Activated CD8-positive, alpha-beta T cell treated with anti-CD3 and anti-CD28 coated beads for 36 hours (primary cell): Measurements from ENCODE around the gene DSPP. TPM values are rescaled to one million over a fixed set of nuclear protein-coding genes. Genes with fewer than 3 reads are reported as not detected.
"Not testable (repeated sequence)": the region's sequence is repeated elsewhere in the genome, so short reads cannot be mapped to it uniquely, and the experiment has no call there.

Experiments
- ATAC-seq: fragments of 200-7000 bp; cut with Tn5 transposase; one replicate; pipeline ENCODE4 v1.10.0; 2021; ENCODE audit warnings: mild to moderate bottlenecking, moderate library complexity
- CTCF ChIA-PET: fragments of 350-600 bp; sonication (Branson Sonifier 250); formaldehyde crosslinking; loops from one replicate; lab custom pipeline; 2021; ENCODE audit warnings: antibody characterized with exemption; lab: Charles Lee
- POLR2A ChIA-PET: fragments of 350-600 bp; sonication (Branson Sonifier 250); formaldehyde crosslinking; loops from one replicate; lab custom pipeline; 2021; ENCODE audit warnings: antibody characterized with exemption; lab: Charles Lee
- DNase-seq: peaks from one replicate; pipeline ENCODE4 v3.0.0-alpha.2; 2020
- H3K27ac Mint-ChIP-seq: one replicate; pipeline ENCODE4 v1.8.0; 2021; ENCODE audit warnings: mild to moderate bottlenecking, mixed read lengths
- H3K27me3 Mint-ChIP-seq: one replicate; pipeline ENCODE4 v1.8.0; 2021; ENCODE audit warnings: mixed read lengths
- H3K36me3 Mint-ChIP-seq: one replicate; pipeline ENCODE4 v1.8.0; 2021; ENCODE audit warnings: low read depth, mixed read lengths
- H3K4me1 Mint-ChIP-seq: one replicate; pipeline ENCODE4 v1.8.0; 2021; ENCODE audit warnings: low read depth, mixed read lengths
- H3K4me3 Mint-ChIP-seq: one replicate; pipeline ENCODE4 v1.8.0; 2021; ENCODE audit warnings: mild to moderate bottlenecking, moderate library complexity, mixed read lengths
- H3K9me3 Mint-ChIP-seq: one replicate; pipeline ENCODE4 v1.8.0; 2021; ENCODE audit warnings: mixed read lengths
- intact Hi-C: fragments of 100-400 bp; cut with micrococcal nuclease; formaldehyde crosslinking; loops from one replicate; pipeline ENCODE4 v1.10.0; 2022
- total RNA-seq, 2 experiments: library from RNA; stranded (reverse); gene quantifications; one replicate each; pipeline ENCODE4 v1.2.3, GENCODE V29; 2021
- TF ChIP-seq, protein P1 (sequence below): fragments of 200-600 bp; IDR thresholded peaks from one replicate; pipeline ENCODE4 v1.8.0; 2022; ENCODE audit warnings: antibody characterized with exemption, mild to moderate bottlenecking

The DSPP gene
- total RNA-seq, 2 experiments from 2014 or later = not detected

DNA sequence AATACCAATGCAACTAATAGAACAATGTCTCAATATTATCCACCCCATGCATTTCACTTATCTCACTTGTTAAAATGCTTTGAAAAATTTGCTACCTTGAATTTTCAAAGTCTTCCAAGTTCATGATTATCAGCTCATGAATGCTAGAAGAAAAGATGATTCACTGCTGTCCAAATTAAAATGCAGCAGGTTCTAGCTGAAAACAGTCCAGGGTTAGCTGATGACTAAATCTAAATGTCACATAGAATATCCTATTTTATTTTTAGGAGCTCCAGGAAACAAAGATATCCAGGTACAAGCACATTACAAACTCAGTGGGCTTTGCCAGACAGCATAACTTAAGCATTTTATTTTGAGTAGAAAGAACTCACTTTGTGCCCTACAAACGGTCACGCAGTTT, 41.1 kb upstream of the DSPP start:
- ATAC-seq (no peak), DNase-seq (no peak)
- no peaks in the 10 kb centered on the region for H3K9me3 Mint-ChIP-seq
- peaks cover 5% of the 10 kb centered on the region for H3K4me1 Mint-ChIP-seq
- no peak overlapping the region for H3K4me3 Mint-ChIP-seq
- intact Hi-C loops = no loop called here
- H3K27ac Mint-ChIP-seq = no peak overlapping the region
- ChIA-PET POLR2A (no interaction called here), CTCF (interaction anchor here (1.8 kb wide), 1 partner anchor 10 kb away, joined by 4 read pairs; no protein-coding TSS in a partner anchor)
- H3K27me3 Mint-ChIP-seq = no peaks in the 10 kb centered on the region
- TF ChIP-seq, protein P1, sequence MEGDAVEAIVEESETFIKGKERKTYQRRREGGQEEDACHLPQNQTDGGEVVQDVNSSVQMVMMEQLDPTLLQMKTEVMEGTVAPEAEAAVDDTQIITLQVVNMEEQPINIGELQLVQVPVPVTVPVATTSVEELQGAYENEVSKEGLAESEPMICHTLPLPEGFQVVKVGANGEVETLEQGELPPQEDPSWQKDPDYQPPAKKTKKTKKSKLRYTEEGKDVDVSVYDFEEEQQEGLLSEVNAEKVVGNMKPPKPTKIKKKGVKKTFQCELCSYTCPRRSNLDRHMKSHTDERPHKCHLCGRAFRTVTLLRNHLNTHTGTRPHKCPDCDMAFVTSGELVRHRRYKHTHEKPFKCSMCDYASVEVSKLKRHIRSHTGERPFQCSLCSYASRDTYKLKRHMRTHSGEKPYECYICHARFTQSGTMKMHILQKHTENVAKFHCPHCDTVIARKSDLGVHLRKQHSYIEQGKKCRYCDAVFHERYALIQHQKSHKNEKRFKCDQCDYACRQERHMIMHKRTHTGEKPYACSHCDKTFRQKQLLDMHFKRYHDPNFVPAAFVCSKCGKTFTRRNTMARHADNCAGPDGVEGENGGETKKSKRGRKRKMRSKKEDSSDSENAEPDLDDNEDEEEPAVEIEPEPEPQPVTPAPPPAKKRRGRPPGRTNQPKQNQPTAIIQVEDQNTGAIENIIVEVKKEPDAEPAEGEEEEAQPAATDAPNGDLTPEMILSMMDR = no peak
- H3K36me3 Mint-ChIP-seq = no peaks in the 10 kb centered on the region

DNA sequence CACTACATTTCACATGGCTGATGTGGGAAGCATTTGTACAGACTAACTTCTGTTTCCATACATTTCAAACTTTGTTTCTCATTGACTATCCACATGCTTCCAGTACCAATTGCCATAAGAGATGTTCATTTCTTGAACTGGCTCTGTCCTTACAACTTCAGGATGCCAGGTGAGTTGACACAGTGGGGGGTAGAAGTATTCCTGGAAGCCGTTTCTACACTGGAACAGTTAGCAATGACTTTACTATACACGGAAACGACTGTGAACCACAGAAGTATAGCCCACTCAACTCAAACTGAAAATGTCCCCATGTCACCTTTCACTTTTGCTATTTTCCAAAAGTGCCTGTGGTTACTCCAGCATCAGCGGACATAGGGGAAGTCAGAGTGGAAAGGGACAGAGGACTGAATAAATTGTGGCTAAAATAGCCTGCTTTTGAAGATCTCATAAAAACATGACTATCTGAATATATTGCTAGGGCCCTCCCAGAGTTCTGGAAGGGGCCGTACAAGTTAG, 38.0 kb upstream of the DSPP start:
- no peak overlapping the region for H3K4me3 Mint-ChIP-seq

DNA sequence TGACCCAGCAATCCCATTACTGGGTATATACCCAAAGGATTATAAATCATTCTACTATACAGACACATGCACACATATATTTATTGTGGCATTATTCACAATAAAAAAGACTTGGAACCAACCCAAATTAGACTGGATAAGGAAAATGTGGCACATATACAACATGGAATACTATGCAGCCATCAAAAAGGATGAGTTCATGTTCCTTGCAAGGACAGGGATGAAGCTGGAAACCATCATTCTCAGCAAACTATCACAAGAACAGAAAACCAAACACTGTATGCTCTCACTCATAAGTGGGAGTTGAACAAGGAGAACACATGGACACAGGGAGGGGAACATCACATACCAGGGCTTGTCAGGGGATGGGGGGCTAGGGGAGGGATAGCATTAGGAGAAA, 34.0 kb upstream of the DSPP start:
- H3K27ac Mint-ChIP-seq, intact Hi-C loops, CTCF ChIA-PET, H3K9me3 Mint-ChIP-seq, H3K4me3 Mint-ChIP-seq, ATAC-seq, H3K27me3 Mint-ChIP-seq, H3K4me1 Mint-ChIP-seq, POLR2A ChIA-PET, DNase-seq, H3K36me3 Mint-ChIP-seq: not testable (repeated sequence)

More for the DNA sequence above, 38.0 kb upstream of the DSPP start:
- TF ChIP-seq, protein P1 = no peak
- Mint-ChIP-seq H3K36me3 (no peaks in the 10 kb centered on the region), H3K27ac (no peak overlapping the region), H3K27me3 (no peaks in the 10 kb centered on the region), H3K4me1 (peaks cover 5% of the 10 kb centered on the region), H3K9me3 (no peaks in the 10 kb centered on the region)
- POLR2A ChIA-PET = no interaction called here
- ATAC-seq (no peak), DNase-seq (no peak)
- intact Hi-C loops = no loop called here
- CTCF ChIA-PET = no interaction called here

GRCh38 chr4:87574996-87575395, 33.3 kb upstream of the DSPP start:
- H3K9me3 Mint-ChIP-seq = no peaks in the 10 kb centered on the region
- POLR2A ChIA-PET = no interaction called here

DNA sequence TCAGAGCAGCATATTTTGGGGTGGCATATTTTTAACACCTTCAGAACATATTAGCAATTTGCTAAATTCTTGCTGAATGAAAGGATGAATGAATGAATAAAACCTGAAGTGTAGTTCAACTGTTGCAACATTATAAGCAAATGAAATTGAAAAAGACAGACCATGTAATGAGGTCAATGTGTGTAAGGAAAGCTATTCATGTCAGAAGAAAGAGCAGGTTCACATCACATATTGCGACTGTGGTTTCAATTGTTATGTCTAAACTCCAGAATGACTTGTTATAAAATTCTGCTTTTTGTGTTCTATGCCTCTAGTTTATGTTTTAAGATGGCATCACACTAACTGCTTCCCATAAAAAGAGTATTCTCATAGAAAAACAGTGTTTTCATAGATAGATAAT, 32.9 kb upstream of the DSPP start:
- TF ChIP-seq, protein P1 = no peak
- ChIA-PET CTCF (no interaction called here), POLR2A (no interaction called here)
- Mint-ChIP-seq H3K27ac (no peak overlapping the region), H3K36me3 (no peaks in the 10 kb centered on the region), H3K27me3 (peaks cover 4% of the 10 kb centered on the region), H3K4me1 (peaks cover 4% of the 10 kb centered on the region), H3K4me3 (no peak overlapping the region), H3K9me3 (no peaks in the 10 kb centered on the region)
- intact Hi-C loops = no loop called here
- ATAC-seq (no peak), DNase-seq (no peak)

More at GRCh38 chr4:87574996-87575395, 33.3 kb upstream of the DSPP start:
- CTCF ChIA-PET = no interaction called here
- DNase-seq = no peak
- TF ChIP-seq, protein P1 = no peak
- H3K36me3 Mint-ChIP-seq = no peaks in the 10 kb centered on the region
- peaks cover 5% of the 10 kb centered on the region for H3K4me1 Mint-ChIP-seq
- no peak for ATAC-seq
- H3K27ac Mint-ChIP-seq = no peak overlapping the region
- H3K27me3 Mint-ChIP-seq = peaks cover 4% of the 10 kb centered on the region
- intact Hi-C loops = no loop called here
- no peak overlapping the region for H3K4me3 Mint-ChIP-seq

GRCh38 chr4:87575983-87576382, 32.3 kb upstream of the DSPP start:
- H3K27me3 Mint-ChIP-seq = peaks cover 4% of the 10 kb centered on the region
- ATAC-seq (no peak), DNase-seq (no peak)
- CTCF ChIA-PET = no interaction called here
- intact Hi-C loops = no loop called here
- no peak overlapping the region for H3K27ac Mint-ChIP-seq
- H3K9me3 Mint-ChIP-seq = no peaks in the 10 kb centered on the region
- H3K4me3 Mint-ChIP-seq = no peak overlapping the region
- TF ChIP-seq, protein P1 = no peak
- POLR2A ChIA-PET = no interaction called here
- H3K36me3 Mint-ChIP-seq = no peaks in the 10 kb centered on the region
- H3K4me1 Mint-ChIP-seq = no peaks in the 10 kb centered on the region
